Left ventricle myocardium inferior (tissue), 1 donor: ENCODE results near the gene C1QTNF5. TPM values are rescaled to one million over a fixed set of nuclear protein-coding genes. Genes with fewer than 3 reads are reported as not detected.

ENCODE experiments used
- DNase-seq: peaks from one replicate; pipeline ENCODE4 v3.0.0-alpha.2; 2020
- H3K27ac ChIP-seq: fragments of 200-600 bp; replicated peaks from 2 replicates; pipeline ENCODE4 v1.8.0; 2021
- H3K27me3 ChIP-seq: fragments of 200-600 bp; 2 replicates; pipeline ENCODE4 v1.8.0; 2021; ENCODE audit warnings: low read depth
- H3K36me3 ChIP-seq: fragments of 200-600 bp; 2 replicates; pipeline ENCODE4 v1.8.0; 2021
- H3K4me1 ChIP-seq: fragments of 200-600 bp; 2 replicates; pipeline ENCODE4 v1.8.0; 2021
- H3K4me3 ChIP-seq: fragments of 200-600 bp; 2 replicates; pipeline ENCODE4 v1.8.0; 2021; ENCODE audit warnings: mild to moderate bottlenecking, moderate library complexity
- H3K9me3 ChIP-seq: fragments of 200-600 bp; replicated peaks from 2 replicates; pipeline ENCODE4 v1.8.0; 2021
- intact Hi-C: fragments of 100-400 bp; cut with micrococcal nuclease; formaldehyde crosslinking; loops from one replicate; pipeline ENCODE4 v1.11.0; 2022
- total RNA-seq: library from RNA; stranded (reverse); fragmentation: NEBNext Ultra II Directional; extraction: Animal tissue kit (Norgen Biotek cat#: 25700); gene quantifications from one replicate; pipeline ENCODE4 v1.2.1, GENCODE V29; 2021
- TF ChIP-seq, protein P1 (sequence below): fragments of 200-600 bp; IDR thresholded peaks from 2 replicates; pipeline ENCODE4 v1.8.0; 2021; ENCODE audit warnings: antibody characterized with exemption, mild to moderate bottlenecking, borderline replicate concordance
- donor health status: DM: no; HTN: yes; CAD: no; lungs with severe emphysema.

C1QTNF5 gene
- total RNA-seq, 1 donor from 2014 or later = 14.4 TPM

- Histone ChIP-seq H3K4me3 (no peak overlapping the region), H3K36me3 (peaks cover 58% of the 10 kb centered on the region)
- intact Hi-C loops = no loop called here
Observed at GRCh38 chr11:119307974-119308373, 32.7 kb downstream of the C1QTNF5 start.

DNA sequence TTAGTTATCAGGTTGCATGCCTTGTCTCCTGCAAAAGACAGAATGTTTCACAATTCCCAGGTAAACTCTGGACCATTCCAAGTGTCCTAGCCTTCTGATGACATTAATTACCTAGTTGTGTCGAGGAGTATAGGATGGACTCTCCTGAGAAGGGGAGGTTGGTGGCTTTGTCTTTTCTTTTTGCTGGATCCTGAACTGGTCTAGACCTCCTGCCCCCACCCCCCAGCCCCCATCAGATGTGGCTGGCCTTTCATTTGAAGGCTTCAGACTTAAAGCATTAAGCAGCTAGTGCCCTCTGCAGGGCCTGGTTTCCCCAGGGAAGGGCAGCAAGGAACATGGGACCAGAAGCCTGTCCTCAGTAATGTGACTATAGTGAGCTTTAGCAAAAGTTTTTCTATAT, 33.5 kb downstream of the C1QTNF5 start:
- TF ChIP-seq, protein P1, sequence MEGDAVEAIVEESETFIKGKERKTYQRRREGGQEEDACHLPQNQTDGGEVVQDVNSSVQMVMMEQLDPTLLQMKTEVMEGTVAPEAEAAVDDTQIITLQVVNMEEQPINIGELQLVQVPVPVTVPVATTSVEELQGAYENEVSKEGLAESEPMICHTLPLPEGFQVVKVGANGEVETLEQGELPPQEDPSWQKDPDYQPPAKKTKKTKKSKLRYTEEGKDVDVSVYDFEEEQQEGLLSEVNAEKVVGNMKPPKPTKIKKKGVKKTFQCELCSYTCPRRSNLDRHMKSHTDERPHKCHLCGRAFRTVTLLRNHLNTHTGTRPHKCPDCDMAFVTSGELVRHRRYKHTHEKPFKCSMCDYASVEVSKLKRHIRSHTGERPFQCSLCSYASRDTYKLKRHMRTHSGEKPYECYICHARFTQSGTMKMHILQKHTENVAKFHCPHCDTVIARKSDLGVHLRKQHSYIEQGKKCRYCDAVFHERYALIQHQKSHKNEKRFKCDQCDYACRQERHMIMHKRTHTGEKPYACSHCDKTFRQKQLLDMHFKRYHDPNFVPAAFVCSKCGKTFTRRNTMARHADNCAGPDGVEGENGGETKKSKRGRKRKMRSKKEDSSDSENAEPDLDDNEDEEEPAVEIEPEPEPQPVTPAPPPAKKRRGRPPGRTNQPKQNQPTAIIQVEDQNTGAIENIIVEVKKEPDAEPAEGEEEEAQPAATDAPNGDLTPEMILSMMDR = peak; percentile 27
- intact Hi-C loops = no loop called here
- H3K36me3 ChIP-seq = peaks cover 57% of the 10 kb centered on the region

More at GRCh38 chr11:119307974-119308373, 32.7 kb downstream of the C1QTNF5 start:
- no peaks in the 10 kb centered on the region for H3K27me3 ChIP-seq
- DNase-seq = no peak
- TF ChIP-seq, protein P1 = no peak
- H3K9me3 ChIP-seq = no peaks in the 10 kb centered on the region
- H3K27ac ChIP-seq = peak overlapping the region; percentile 53
- peaks cover 22% of the 10 kb centered on the region for H3K4me1 ChIP-seq

DNA sequence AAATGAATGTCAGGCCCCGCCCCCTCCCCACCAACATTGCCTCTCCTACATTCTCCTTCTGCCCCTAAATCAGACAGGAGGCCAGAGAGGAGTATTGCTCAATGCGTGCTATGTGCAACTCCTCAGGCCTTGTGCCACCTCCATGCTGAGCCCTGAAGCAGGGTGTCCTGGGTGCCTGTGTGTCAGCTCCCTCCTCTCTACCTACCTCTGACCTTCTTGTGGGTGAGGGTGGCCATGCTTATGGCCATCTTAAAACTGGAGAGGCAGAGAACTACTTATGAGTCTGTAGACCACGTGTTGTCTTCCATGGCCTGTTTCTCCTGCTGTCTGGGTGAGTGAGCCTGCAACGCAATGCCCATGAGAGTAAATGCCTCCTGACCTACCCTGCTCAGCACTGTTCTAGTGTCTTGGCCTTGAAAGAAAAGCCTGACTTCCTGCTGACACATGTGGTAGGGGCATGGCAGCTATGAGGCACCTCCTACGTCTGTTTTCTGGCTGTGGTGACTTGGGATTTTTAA, 34.3 kb downstream of the C1QTNF5 start:
- peak overlapping the region; percentile 16 for H3K27ac ChIP-seq
- TF ChIP-seq, protein P1 = no peak
- H3K36me3 ChIP-seq = peaks cover 51% of the 10 kb centered on the region
- H3K4me1 ChIP-seq = peaks cover 22% of the 10 kb centered on the region
- no peak overlapping the region for H3K4me3 ChIP-seq
- intact Hi-C loops = no loop called here
- H3K27me3 ChIP-seq = no peaks in the 10 kb centered on the region
- no peaks in the 10 kb centered on the region for H3K9me3 ChIP-seq
- DNase-seq = no peak

More for the DNA sequence above, 33.5 kb downstream of the C1QTNF5 start:
- Histone ChIP-seq H3K27ac (peak overlapping the region; percentile 53), H3K9me3 (no peaks in the 10 kb centered on the region), H3K4me3 (no peak overlapping the region), H3K4me1 (peaks cover 22% of the 10 kb centered on the region), H3K27me3 (no peaks in the 10 kb centered on the region)
- DNase-seq = no peak

GRCh38 chr11:119305556-119306372, 34.9 kb downstream of the C1QTNF5 start:
- peaks cover 51% of the 10 kb centered on the region for H3K36me3 ChIP-seq
- no peak for DNase-seq
- H3K4me1 ChIP-seq = peaks cover 19% of the 10 kb centered on the region
- no peaks in the 10 kb centered on the region for H3K9me3 ChIP-seq
- TF ChIP-seq, protein P1 = no peak
- H3K27ac ChIP-seq = peak overlapping the region; percentile 16
- H3K27me3 ChIP-seq = no peaks in the 10 kb centered on the region
- H3K4me3 ChIP-seq = no peak overlapping the region
- intact Hi-C loops = no loop called here

DNA sequence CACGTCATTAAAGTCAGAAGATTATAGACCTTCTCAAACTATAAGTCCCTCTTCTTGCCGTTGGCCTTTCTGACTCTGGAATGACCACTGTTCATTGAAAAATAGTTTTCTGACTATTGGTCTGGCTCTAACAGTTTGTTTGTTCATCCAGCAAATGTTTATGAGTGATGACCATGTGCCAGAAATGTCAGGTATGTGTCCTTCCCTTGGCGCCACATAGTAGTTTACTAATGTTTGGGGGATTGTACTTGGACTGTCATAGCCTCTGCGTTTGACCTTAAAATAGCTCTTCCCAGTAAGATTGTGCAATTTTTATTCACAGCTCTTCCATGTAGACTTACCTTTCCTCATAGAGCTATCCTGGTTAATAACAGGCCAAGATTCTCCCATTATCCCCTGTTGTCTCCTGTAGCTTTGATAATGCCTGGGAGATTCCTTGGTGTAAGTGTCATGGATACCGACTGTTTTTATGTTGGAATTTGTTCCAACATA, 37.4 kb downstream of the C1QTNF5 start:
- no peak for DNase-seq
- no peak overlapping the region for H3K27ac ChIP-seq
- H3K4me3 ChIP-seq = no peak overlapping the region
- H3K36me3 ChIP-seq = peaks cover 53% of the 10 kb centered on the region
- TF ChIP-seq, protein P1 = no peak
- intact Hi-C loops = no loop called here
- peaks cover 44% of the 10 kb centered on the region for H3K4me1 ChIP-seq
- H3K27me3 ChIP-seq = no peaks in the 10 kb centered on the region
- no peaks in the 10 kb centered on the region for H3K9me3 ChIP-seq
